Fibroblast of lung (primary cell): ENCODE results near the gene SEMA3B. TPM values are rescaled to one million over a fixed set of nuclear protein-coding genes. Genes with fewer than 3 reads are reported as not detected.

ENCODE experiments used
- DNase-seq, 2 donors: peaks; one replicate each; pipeline versions ENCODE4 v3.0.0 to v3.0.0-alpha.2; 2010; ENCODE audit warnings: low read depth in 2 of 2
- H2AFZ ChIP-seq: 2 replicates; pipeline ENCODE4 v1.5.1; 2012; ENCODE audit warnings: low read length, control low read depth, inconsistent platforms
- H3K27ac ChIP-seq: 2 replicates; pipeline ENCODE4 v1.5.1; 2011; ENCODE audit warnings: low read length, control low read depth; ENCODE audit not compliant: insufficient read depth
- H3K27me3 ChIP-seq: 2 replicates; pipeline ENCODE4 v1.5.1; 2011; ENCODE audit warnings: mild to moderate bottlenecking, low read length; ENCODE audit not compliant: control insufficient read depth, insufficient read depth
- H3K36me3 ChIP-seq: 2 replicates; pipeline ENCODE4 v1.5.1; 2011; ENCODE audit warnings: low read length; ENCODE audit not compliant: control insufficient read depth, insufficient read depth
- H3K4me1 ChIP-seq: 2 replicates; pipeline ENCODE4 v1.5.1; 2011; ENCODE audit warnings: low read length; ENCODE audit not compliant: control insufficient read depth, insufficient read depth; ENCODE audit errors: extremely low read depth
- H3K4me2 ChIP-seq: 2 replicates; pipeline ENCODE4 v1.5.1; 2011; ENCODE audit warnings: low read length, control low read depth; ENCODE audit not compliant: insufficient read depth; ENCODE audit errors: extremely low read depth
- H3K4me3 ChIP-seq, 4 experiments: fragments of 200-600 bp in 1 of 4; sonication (generic) in 1 of 4; replicated peaks in 1 of 4; 2 replicates each; pipeline ENCODE4 v1.5.1; 2011 to 2016; ENCODE audit warnings: low read length in 4 of 4, low read depth in 3 of 4, mild to moderate bottlenecking in 3 of 4, control low read depth in 2 of 4, inconsistent platforms in 1 of 4, mixed read lengths in 1 of 4; ENCODE audit not compliant: insufficient read depth in 1 of 4; ENCODE audit errors: control extremely low read depth in 1 of 4
- H3K79me2 ChIP-seq: 2 replicates; pipeline ENCODE4 v1.5.1; 2012; ENCODE audit warnings: mild to moderate bottlenecking, low read length, inconsistent platforms; ENCODE audit not compliant: control insufficient read depth, insufficient read depth
- H3K9ac ChIP-seq: 2 replicates; pipeline ENCODE4 v1.5.1; 2011; ENCODE audit warnings: mild to moderate bottlenecking, low read length, control low read depth; ENCODE audit not compliant: insufficient read depth
- H3K9me3 ChIP-seq: 2 replicates; pipeline ENCODE4 v1.5.1; 2012; ENCODE audit warnings: low read depth, low read length; ENCODE audit not compliant: control insufficient read depth, insufficient read depth
- H4K20me1 ChIP-seq: 2 replicates; pipeline ENCODE4 v1.5.1; 2011; ENCODE audit warnings: low read length; ENCODE audit not compliant: control insufficient read depth, insufficient read depth; ENCODE audit errors: extremely low read depth
- CTCF ChIP-seq, 2 donors: IDR thresholded peaks in 1 of 2; conservative IDR thresholded peaks in 1 of 2; 1 replicate in 1 of 2; 2 replicates in 1 of 2; pipeline ENCODE4 v1.5.1; 2011 to 2012; ENCODE audit warnings: low read length in 2 of 2, control low read depth in 1 of 2, inconsistent platforms in 1 of 2, low read depth in 1 of 2, mild to moderate bottlenecking in 1 of 2
- EZH2 ChIP-seq: IDR thresholded peaks from 2 replicates; pipeline ENCODE4 v1.5.1; 2012; ENCODE audit warnings: low read length, control low read depth, mild to moderate bottlenecking; ENCODE audit errors: missing control alignments
- polyA plus RNA-seq, 2 donors: library from polyadenylated mRNA; depleted of rRNA in 1 of 2; stranded (reverse) in 1 of 2; unstranded in 1 of 2; fragments of >200 nt; gene quantifications; 2 replicates each; pipeline ENCODE4 v1.2.1, GENCODE V29; 2011 to 2012; ENCODE audit warnings: missing spikeins in 1 of 2
- total RNA-seq: library from RNA; depleted of rRNA; stranded (reverse); fragments of >200 nt; gene quantifications from 2 replicates; pipeline ENCODE4 v1.2.1, GENCODE V29; 2014

The SEMA3B gene
- total and polyA plus RNA-seq, 2 donors (not counting 1 experiment from before 2014, with no cell fraction given) = 23.5 to 85.2 TPM

GRCh38 chr3:50265571-50265970, 3.4 kb upstream of the SEMA3B start:
- DNase-seq = no peak
- no peak overlapping the region for H3K9ac ChIP-seq

DNA sequence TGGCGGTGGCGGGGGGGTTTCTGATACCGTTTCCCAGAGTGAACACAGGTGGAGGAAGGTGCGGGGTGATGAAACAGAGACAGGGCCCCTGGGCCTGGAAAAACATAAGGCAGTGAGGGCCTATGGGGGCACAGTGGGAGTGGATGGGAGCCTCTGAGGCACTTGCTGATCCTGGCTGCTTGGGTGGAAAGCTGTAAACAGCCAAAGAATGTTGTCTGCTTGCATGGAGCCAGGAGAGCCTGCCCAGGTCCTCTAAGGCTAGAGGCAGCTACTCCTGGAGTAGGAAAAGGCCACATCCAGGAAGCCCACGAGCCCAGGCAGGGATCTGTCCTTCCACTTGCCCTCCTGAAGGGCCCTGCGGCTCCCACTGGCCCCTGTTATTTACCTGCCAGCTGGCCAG, 2.9 kb upstream of the SEMA3B start:
- H3K4me2 ChIP-seq = no peak overlapping the region

More at GRCh38 chr3:50265571-50265970, 3.4 kb upstream of the SEMA3B start:
- Histone ChIP-seq H2AFZ (no peak overlapping the region), H4K20me1 (no peaks in the 10 kb centered on the region), H3K9me3 (no peaks in the 10 kb centered on the region), H3K36me3 (peaks cover 2% of the 10 kb centered on the region), H3K27me3 (no peaks in the 10 kb centered on the region), H3K4me2 (no peak overlapping the region), H3K79me2 (no peaks in the 10 kb centered on the region), H3K27ac (peak overlapping the region; percentile 66), H3K4me3 (no peak overlapping the region), H3K4me1 (peaks cover 60% of the 10 kb centered on the region)
- TF ChIP-seq EZH2 (no peak), CTCF (conservative IDR thresholded peaks at IDR 0.05 in 1 of 2, IDR thresholded peaks at IDR 0.05 in 1 of 2; ENCODE audit: low read depth in 1 of 2, low read length in 2 of 2) (no peak)

DNA sequence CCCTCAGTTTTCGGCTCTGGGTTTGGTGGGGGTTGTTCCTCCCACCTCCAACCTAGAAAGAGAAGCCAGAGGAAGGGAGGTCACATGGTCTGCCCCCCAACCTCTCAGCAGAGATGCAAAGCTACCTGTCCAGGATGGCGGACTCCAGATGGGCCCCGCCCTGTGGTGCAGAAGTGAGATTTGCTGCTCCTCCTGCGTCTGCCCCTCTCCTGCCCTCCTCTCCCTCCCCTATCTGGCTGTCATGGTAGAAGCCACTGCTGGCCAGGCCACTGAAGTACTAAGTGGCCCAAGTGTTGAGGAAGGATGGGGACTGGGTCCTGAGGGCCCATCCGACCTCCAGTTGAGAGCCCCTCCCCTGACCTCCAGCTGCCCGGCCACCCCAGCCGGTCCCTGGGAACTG, 2.1 kb upstream of the SEMA3B start:
- Histone ChIP-seq H3K27ac (no peak overlapping the region), H3K4me1 (peaks cover 60% of the 10 kb centered on the region)

More for the DNA sequence above, 2.9 kb upstream of the SEMA3B start:
- Histone ChIP-seq H3K36me3 (peaks cover 2% of the 10 kb centered on the region), H3K4me1 (peaks cover 59% of the 10 kb centered on the region), H2AFZ (no peak overlapping the region), H3K27ac (no peak overlapping the region), H3K9me3 (no peaks in the 10 kb centered on the region), H3K27me3 (no peaks in the 10 kb centered on the region), H4K20me1 (no peaks in the 10 kb centered on the region), H3K9ac (no peak overlapping the region), H3K4me3 (no peak overlapping the region), H3K79me2 (no peaks in the 10 kb centered on the region)
- TF ChIP-seq EZH2 = no peak
- TF ChIP-seq CTCF (conservative IDR thresholded peaks at IDR 0.05 in 1 of 2, IDR thresholded peaks at IDR 0.05 in 1 of 2; ENCODE audit: low read depth in 1 of 2, low read length in 2 of 2) = no peak
- no peak for DNase-seq

More for the DNA sequence above, 2.1 kb upstream of the SEMA3B start:
- no peaks in the 10 kb centered on the region for H3K9me3 ChIP-seq
- H3K4me2 ChIP-seq = peak overlapping the region; percentile 72
- no peaks in the 10 kb centered on the region for H3K79me2 ChIP-seq
- peak overlapping the region; percentile 16 to 64 (median 50) for H3K4me3 ChIP-seq
- H3K9ac ChIP-seq = peak overlapping the region; percentile 45
- peaks cover 2% of the 10 kb centered on the region for H3K36me3 ChIP-seq
- H2AFZ ChIP-seq = no peak overlapping the region
- H3K27me3 ChIP-seq = no peaks in the 10 kb centered on the region
- no peaks in the 10 kb centered on the region for H4K20me1 ChIP-seq
- no peak for TF ChIP-seq EZH2
- no peak for TF ChIP-seq CTCF (conservative IDR thresholded peaks at IDR 0.05 in 1 of 2, IDR thresholded peaks at IDR 0.05 in 1 of 2; ENCODE audit: low read depth in 1 of 2, low read length in 2 of 2)
- no peak for DNase-seq
